ENCODE results near the gene RNF38. TPM values are rescaled to one million over a fixed set of nuclear protein-coding genes. Genes with fewer than 3 reads are reported as not detected.

The RNF38 gene
- total and polyA plus RNA-seq, 2 donors (not counting 3 experiments of a cell fraction or from before 2014, with no cell fraction given), result 36.7 to 47.2 TPM

DNA sequence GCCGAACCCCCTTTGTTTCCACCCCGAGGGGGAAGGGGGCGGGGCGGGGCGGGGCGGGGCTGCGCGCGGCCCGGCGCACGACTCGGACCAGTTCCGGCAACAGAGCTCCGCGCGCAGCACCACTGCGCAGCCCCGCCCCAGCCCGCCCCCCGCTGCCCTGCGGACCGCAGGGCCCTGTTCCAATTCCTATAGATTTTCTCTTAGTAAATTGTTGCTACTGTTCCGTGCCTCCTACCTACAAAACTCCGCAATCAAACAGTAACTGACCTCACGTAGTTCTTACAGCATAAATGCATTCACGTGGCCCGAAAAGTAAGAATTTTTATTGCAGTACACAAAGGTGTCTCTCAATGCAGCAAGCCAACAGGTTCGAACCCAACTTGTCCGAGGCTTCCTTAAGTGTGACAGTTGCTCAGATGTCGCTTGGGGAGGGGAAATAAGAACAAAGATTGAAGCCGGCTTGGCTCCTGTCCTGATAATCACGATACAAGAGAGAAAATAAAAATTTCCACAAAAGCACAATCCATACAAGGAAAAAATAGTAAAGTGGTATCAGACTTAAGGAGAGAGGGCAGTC is 1.2 kb upstream of the RNF38 start:
- no TSS peak for BruUV-seq (replicated peaks)

More for the DNA sequence above, 1.2 kb upstream of the RNF38 start:
- CTCF ChIA-PET, result interaction anchor here (0.6 to 1.9 kb wide), 3 partner anchors 12 to 155 kb away, joined by 3 to 5 read pairs (median 3); no protein-coding TSS in a partner anchor
- peaks cover 8% of the 10 kb centered on the region for H4K20me1 ChIP-seq (replicated peaks; ENCODE audit: control insufficient read depth, extremely low read depth, insufficient read depth, low read length)
- TF ChIP-seq EZH2 (IDR thresholded peaks at IDR 0.05; ENCODE audit: borderline replicate concordance, low read depth, low read length, severe bottlenecking), result no peak
- no peak for TF ChIP-seq POLR2A (IDR thresholded peaks at IDR 0.05; ENCODE audit: low read depth, low read length)
- TF ChIP-seq CTCF (IDR thresholded peaks at IDR 0.05; ENCODE audit: extremely low read depth in 1 of 2, insufficient read depth in 1 of 2, low read depth in 1 of 2, low read length in 2 of 2), result no peak
- no peak for TF ChIP-seq FOS (IDR thresholded peaks at IDR 0.05; ENCODE audit: borderline replicate concordance, insufficient read depth, low read length)
- no peak for TF ChIP-seq JUN (IDR thresholded peaks at IDR 0.05; ENCODE audit: borderline replicate concordance, insufficient read depth, insufficient read length, low read depth)
- no peak for TF ChIP-seq POLR2AphosphoS5 (IDR thresholded peaks at IDR 0.05; ENCODE audit: insufficient read depth, low read depth, low read length)
- TF ChIP-seq MAX (IDR thresholded peaks at IDR 0.05; ENCODE audit: insufficient read depth, insufficient read length), result no peak
- TF ChIP-seq GATA2 (IDR thresholded peaks at IDR 0.05; ENCODE audit: insufficient read depth, insufficient read length, low read depth, low read length), result no peak
- TF ChIP-seq MYC (IDR thresholded peaks at IDR 0.05; ENCODE audit: low read depth, low read length), result no peak
- no peaks in the 10 kb centered on the region for H3K27me3 ChIP-seq (ENCODE audit: control insufficient read depth in 2 of 2, insufficient read depth in 2 of 2, low read length in 2 of 2)
- H3K9me3 ChIP-seq (replicated peaks; ENCODE audit: control insufficient read depth, insufficient read depth, low read length), result no peaks in the 10 kb centered on the region
- FAIRE-seq (no peak), DNase-seq (ENCODE audit: low read depth, low spot score) (peak; percentile 82)
- POLR2A ChIA-PET, result interaction anchor here (0.6 kb wide), 1 partner anchor 36 kb away, joined by 3 read pairs; no protein-coding TSS in a partner anchor
- peaks cover 47% of the 10 kb centered on the region for H3K79me2 ChIP-seq (ENCODE audit: control insufficient read depth, insufficient read depth, low read length)
- peak overlapping the region; percentile 88 for H3K27ac ChIP-seq (ENCODE audit: insufficient read depth, low read depth, low read length)
- H3K9ac ChIP-seq (replicated peaks; ENCODE audit: extremely low read depth, insufficient read depth, low read length), result peak overlapping the region; percentile 98
- intact Hi-C loops (cut with micrococcal nuclease) (loop anchor here (5.0 kb wide), 2 partner anchors 144 to 171 kb away; partner anchors contain the start of genes GNE and MELK), dilution Hi-C loops (cut with MboI; ENCODE audit: extremely low pct_ligation_motif_present, low sequenced_read_pairs) (no loop called here)
- peak overlapping the region; percentile 94 for H3K4me2 ChIP-seq (ENCODE audit: insufficient read depth, low read length)
- peaks cover 0 to under 1% of the 10 kb centered on the region in 2 experiments for H3K36me3 ChIP-seq (ENCODE audit: control insufficient read depth in 2 of 2, extremely low read depth in 1 of 2, insufficient read depth in 2 of 2, low read length in 2 of 2)
- peak overlapping the region; percentile 83 for H2AFZ ChIP-seq (ENCODE audit: low read depth, low read length)
- no peaks in the 10 kb centered on the region for H3K9me1 ChIP-seq (replicated peaks; ENCODE audit: control insufficient read depth, extremely low read depth, insufficient read depth, low read length)
- peaks cover 14% of the 10 kb centered on the region for H3K4me1 ChIP-seq (ENCODE audit: control insufficient read depth, extremely low read depth, insufficient read depth, low read length)
- H3K4me3 ChIP-seq (replicated peaks in 1 of 3; ENCODE audit: insufficient read depth in 1 of 3, low read depth in 1 of 3, low read length in 3 of 3), result peak overlapping the region; percentile 67 to 95 (median 92)
